Breast epithelium (tissue), 3 donors: ENCODE measurements around the gene OGG1.

Experiments used
- POLR2A ChIP-seq: fragments of 450-650 bp; IDR thresholded peaks from one replicate; pipeline ENCODE4 v1.6.1; 2016; ENCODE audit warnings: antibody characterized with exemption, mild to moderate bottlenecking, moderate library complexity
- POLR2AphosphoS5 ChIP-seq, 3 donors: sonication (generic); formaldehyde crosslinking; IDR thresholded peaks; one replicate each; pipeline ENCODE4 v1.6.1; 2017; ENCODE audit warnings: antibody characterized with exemption in 3 of 3
- TF ChIP-seq, protein P1 (sequence below), 3 donors: fragments of 450-650 bp; IDR thresholded peaks; one replicate each; pipeline ENCODE4 v1.5.1; 2016 to 2017; ENCODE audit warnings: antibody characterized with exemption in 3 of 3, mild to moderate bottlenecking in 3 of 3, moderate library complexity in 3 of 3

GRCh38 chr3:9716801-9717555, 32.8 kb upstream of the OGG1 start:
- TF ChIP-seq, protein P1, sequence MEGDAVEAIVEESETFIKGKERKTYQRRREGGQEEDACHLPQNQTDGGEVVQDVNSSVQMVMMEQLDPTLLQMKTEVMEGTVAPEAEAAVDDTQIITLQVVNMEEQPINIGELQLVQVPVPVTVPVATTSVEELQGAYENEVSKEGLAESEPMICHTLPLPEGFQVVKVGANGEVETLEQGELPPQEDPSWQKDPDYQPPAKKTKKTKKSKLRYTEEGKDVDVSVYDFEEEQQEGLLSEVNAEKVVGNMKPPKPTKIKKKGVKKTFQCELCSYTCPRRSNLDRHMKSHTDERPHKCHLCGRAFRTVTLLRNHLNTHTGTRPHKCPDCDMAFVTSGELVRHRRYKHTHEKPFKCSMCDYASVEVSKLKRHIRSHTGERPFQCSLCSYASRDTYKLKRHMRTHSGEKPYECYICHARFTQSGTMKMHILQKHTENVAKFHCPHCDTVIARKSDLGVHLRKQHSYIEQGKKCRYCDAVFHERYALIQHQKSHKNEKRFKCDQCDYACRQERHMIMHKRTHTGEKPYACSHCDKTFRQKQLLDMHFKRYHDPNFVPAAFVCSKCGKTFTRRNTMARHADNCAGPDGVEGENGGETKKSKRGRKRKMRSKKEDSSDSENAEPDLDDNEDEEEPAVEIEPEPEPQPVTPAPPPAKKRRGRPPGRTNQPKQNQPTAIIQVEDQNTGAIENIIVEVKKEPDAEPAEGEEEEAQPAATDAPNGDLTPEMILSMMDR (IDR thresholded peaks at IDR 0.05), result no peak
- TF ChIP-seq POLR2A (no peak), POLR2AphosphoS5 (IDR thresholded peaks at IDR 0.05) (no peak)
